ENCODE results near the gene BHMT.

BHMT gene, protein sequence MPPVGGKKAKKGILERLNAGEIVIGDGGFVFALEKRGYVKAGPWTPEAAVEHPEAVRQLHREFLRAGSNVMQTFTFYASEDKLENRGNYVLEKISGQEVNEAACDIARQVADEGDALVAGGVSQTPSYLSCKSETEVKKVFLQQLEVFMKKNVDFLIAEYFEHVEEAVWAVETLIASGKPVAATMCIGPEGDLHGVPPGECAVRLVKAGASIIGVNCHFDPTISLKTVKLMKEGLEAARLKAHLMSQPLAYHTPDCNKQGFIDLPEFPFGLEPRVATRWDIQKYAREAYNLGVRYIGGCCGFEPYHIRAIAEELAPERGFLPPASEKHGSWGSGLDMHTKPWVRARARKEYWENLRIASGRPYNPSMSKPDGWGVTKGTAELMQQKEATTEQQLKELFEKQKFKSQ

DNA sequence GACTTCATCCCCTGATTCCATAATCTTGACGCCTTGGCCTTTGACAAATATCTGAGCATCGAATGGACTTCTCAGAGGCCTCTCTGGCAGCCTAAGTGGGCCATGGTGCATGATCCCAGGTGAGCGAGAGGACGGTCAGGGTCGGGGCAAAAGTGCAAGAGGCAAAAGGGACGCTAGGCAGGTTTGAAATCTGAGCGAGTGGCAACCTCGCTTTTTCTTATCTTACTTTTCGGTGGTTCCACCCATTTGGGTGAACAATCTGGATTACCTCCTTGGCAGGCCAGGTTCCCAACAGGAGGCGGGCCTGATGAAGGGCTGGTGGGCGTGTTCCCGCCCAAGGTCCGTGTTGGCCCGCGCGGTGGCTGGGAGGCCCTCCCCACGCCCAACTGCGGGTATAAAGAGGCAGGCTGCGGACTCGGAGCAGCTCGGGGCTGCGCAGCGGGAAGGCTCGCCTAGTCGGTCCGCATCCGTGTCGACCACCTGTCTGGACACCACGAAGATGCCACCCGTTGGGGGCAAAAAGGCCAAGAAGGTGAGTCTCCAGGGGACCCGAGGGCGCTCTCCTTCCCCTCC, at the start of gene BHMT:
BHMT (plus strand) TSS at position 423 of the 573 bp plus-strand sequence; CDS start at position 500, 77 bp downstream.
- DNase-seq: no peak

DNA sequence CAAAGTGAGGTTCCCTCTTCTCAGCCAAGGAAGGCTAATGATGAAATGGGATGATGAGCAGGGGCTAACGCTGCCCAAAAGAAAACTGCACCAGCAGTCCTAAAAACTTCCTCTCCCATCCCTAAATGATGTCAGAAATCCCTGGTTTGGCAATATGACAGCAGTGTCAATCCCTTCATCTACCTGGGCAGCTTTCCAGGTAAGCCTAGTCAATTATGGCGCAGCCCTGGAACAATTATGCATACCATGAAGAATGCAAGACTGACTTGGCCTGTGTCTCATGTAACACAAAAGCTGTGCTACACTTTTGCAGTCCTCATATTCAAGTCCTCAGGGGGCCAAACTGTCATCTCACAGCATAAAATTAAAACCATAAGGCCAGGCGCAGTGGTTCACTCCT, 49.2 kb upstream of the BHMT start:
- no peak for DNase-seq

DNA sequence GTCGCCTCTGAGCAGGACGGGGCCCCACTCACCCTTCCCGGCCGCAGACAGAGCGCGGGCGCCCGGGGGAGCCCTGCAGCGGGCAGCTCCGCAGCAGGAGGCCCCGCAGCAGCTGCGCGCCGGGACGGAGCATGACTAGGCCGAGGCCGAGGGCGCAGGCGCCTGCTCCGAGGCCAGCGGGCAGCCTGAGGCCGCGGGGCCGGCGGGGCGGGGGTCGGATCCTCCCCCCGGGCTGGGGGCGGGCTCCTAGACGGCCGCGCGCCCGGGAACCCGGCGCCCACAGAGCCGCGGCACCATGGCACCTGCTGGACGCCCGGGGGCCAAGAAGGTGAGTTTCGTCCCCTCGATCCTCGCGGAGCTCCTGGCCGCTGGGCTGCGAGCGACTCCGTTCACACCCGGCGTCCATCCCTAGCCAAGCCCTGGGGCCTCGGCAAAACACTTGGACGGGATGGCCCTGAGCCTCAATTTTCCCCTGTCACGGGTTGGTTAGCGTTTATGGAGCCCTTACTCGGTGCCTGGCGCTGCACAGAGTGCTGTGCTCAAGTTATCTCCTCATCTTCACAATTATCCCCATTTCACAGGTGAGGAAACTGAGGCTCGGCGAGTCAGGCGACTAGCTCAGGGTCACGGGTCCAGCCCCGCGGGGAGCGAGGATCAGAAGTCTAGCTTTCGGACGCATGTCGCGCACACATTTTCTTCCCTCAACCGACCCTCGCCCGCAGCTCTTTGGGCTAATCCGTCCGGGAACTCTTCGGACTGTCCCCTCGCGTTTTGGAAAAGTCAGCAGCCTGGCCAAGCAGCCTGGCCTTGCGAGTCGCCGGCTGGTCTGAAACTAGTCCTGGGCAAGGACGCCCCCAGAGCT, 41.9 kb upstream of the BHMT start, which contains the start of the genes BHMT2 and DMGDH:
BHMT2 (plus strand) TSS at position 280 of the 862 bp plus-strand sequence; CDS start at position 296, 16 bp downstream.
DMGDH (minus strand) TSS at position 187 of the 862 bp plus-strand sequence; CDS start at position 133, 54 bp downstream.
- peak; percentile 37 for DNase-seq

- peak; percentile 1 for DNase-seq
Measured at GRCh38 chr5:79070350-79070667, 41.3 kb upstream of the BHMT start.

DNA sequence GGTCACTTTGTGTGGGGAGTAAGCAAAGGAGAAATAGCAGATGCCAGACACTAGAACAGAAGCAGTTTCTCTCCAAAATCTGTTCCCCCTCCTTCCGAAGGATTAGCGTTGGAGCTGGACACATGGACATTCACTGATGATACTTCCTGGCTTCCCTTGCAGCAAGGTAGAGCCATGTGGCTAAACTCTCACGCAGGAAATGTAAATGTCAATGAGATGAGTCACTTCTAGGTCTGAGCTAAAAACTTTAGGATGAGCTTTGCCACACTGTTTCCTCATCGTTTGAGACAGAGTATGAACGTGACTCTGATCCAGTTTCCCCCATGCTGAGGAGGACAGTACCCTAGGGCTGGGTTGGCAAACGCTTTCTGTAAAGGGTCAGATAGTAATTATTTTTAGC, 37.0 kb upstream of the BHMT start:
- no peak for DNase-seq

DNA sequence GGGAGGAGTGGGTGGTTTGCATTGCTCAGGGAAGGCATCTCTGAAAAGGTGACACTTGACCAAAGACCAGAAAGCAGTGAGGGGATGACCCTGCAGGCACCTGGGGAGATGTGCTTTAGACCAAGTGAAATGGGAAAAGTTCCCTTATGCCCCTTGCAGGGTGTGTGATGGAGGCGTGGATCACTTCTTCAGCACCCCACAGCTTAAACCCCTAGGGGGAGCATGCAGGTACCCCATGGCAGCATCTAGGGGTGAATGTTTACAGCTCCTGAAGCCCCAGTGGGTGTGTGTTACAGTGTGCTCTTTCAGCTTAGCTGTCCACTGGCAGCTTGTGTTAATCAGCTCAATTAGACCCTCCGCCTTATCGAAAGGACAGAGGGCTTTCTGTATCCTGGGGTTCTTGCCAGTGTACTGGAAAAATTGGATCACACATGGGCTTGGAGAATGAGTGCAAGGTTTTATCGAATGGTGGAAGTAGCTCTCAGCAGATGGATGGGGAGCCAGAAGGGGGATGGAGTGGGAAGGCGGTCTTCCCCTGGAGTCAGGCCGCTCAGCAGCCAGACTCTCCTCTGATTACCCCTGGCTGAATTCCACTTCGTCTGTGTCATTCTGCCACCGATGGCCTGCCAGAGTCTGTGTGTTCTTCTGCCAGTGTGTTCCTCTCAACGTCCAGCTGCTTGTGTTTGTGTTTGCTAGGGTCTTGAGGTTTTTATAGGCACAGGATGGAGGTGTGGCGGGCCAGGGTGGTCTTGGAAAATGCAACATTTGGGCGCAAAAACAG, 35.8 kb upstream of the BHMT start:
- DNase-seq: peak; percentile 6

- no peak for DNase-seq
Measured at GRCh38 chr5:79076819-79077218, 34.8 kb upstream of the BHMT start.

DNA sequence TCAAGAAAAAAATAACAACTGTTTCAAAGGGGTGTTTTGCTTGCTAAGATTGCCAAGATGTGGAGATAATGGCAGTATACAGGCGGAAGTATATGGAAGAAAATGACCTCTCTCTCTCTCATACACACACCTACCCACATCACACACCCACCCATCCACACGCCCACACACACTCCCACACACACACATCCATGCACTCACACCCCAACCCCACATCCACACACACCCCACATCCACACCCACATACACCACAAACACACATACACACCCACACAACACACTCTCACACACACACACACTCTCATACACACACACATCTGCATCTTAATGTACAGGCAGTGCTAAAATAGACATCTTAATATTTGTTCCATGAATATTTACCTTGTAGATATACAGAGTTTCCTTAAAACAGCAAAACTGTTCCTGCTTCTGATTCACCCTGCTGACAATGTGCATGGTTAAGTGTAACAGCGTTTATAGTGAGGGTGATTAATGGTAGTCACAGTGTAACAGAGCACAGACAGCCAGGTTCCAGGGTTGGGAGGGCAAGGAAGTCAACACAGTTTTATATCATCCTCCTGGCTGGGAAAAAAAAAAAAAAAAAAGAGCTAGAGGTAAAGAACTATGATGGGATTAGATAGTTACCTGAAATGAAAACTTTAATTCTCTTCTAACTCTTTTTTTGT, 33.8 kb upstream of the BHMT start:
- DNase-seq: no peak

DNA sequence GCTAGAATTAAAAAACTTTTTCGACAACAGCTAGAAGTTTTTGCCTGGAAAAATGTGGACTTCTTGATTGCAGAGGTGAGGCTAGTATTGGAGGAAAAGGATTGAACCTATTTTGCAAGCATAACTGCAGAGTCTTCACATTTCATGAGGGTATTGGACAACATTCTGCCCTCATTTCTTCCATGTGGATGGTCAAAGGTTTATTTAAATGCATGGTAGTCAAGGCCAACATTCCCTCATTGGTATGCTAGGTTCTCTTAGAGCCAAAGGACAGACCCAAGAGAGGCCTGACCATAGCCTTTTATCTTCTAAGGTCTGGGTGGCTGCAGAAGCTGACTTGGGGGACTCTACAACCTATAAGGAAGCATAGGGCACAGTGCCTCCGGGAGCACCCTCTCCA, 30.8 kb upstream of the BHMT start:
- no peak for DNase-seq

DNA sequence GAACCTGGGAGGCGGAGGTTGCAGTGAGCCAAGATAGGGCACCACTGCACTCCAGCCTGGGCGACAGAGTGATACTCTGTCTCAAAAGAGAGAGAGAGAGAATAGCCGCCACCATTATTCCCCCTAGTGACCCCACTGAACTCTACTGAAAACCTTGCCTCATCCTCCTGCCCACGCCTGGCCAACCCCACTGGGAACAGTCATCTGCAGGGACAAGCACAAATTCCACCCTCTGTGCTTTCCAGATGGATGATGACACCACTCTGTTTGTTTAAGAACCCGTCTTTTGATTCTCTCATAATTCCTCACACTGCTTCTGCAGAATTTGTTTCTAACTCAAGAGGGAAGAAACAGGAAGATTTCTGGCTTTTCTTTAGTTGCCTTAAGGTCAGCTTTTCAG, 29.8 kb upstream of the BHMT start:
- DNase-seq: no peak

DNA sequence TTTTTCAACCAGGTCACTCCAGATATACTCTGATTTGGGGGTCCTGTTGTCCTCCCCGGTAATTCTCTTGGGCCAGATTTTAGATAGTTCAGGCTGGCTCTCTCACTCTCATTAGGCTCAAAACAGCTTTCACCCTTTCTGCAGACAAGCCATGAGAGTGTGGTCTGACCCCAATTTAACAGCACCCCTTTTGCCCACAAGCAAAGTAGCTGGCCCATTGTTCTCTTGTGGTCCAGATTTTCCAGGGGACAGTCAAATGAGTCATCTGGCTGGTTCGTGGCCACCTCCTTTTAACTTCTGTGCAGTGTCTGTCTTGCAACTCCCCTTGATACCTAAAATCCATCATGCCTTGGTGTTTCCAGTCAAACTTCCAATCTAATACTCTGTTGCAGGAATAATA, 25.5 kb upstream of the BHMT start:
- DNase-seq: no peak

DNA sequence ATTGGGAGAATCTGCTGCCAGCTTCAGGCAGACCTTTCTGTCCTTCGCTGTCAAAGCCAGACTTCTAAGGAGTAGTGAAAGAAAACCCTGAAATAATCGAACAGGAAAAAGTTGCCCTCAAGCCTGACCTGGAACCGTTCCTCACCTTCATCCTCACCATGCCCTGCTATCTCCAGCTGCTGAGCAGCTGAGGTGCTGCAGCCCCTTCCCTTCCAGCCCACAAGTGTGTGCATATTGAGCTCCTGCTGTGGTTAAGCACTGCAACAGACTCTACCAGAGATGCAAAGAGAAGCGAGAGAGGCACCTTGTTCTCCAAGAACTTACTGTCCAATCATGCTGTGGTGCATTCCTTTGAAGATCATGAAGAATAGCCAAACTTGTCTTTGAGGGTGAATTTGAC, 23.1 kb upstream of the BHMT start:
- DNase-seq: no peak

GRCh38 chr5:79091064-79091463, 20.5 kb upstream of the BHMT start:
- no peak for DNase-seq

DNA sequence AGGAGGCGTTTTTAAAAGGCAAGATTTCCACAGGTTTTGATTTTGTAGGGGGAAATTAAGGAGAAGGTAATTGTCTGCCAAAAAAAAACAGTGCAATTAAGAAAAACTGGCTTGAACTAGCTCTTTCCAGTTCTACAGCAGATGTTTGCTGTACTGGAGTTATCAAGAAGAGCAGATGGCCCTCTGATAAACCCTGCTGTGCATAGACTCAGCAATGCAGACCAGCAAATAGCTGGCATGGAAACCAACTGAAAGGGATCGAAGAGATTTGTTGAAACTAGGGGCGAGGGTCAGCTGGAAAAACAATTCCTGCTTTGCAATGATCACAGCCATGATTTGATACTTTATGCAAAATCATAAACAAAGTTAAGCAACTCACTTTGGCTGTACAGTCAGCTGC, 17.8 kb upstream of the BHMT start:
- DNase-seq: peak; percentile 50

DNA sequence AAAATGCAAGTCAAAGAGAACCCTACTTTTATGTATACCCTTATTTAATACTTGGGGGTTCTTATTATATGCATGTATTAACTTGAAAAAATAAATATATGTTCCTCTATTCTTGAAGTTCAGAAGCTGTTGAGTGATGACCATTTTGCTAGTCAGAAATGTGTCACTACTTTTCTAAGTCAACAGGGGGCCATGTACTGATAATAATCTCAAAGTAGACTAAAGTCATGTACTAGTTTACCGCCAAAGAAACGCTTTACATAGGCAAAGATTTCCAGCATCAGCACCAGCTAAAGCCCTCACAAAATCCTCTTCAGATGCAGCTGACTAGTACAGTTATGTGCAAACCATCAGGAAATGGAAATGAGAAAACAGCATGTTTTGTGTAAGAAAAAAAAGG, 5.7 kb upstream of the BHMT start:
- peak; percentile 27 for DNase-seq

DNA sequence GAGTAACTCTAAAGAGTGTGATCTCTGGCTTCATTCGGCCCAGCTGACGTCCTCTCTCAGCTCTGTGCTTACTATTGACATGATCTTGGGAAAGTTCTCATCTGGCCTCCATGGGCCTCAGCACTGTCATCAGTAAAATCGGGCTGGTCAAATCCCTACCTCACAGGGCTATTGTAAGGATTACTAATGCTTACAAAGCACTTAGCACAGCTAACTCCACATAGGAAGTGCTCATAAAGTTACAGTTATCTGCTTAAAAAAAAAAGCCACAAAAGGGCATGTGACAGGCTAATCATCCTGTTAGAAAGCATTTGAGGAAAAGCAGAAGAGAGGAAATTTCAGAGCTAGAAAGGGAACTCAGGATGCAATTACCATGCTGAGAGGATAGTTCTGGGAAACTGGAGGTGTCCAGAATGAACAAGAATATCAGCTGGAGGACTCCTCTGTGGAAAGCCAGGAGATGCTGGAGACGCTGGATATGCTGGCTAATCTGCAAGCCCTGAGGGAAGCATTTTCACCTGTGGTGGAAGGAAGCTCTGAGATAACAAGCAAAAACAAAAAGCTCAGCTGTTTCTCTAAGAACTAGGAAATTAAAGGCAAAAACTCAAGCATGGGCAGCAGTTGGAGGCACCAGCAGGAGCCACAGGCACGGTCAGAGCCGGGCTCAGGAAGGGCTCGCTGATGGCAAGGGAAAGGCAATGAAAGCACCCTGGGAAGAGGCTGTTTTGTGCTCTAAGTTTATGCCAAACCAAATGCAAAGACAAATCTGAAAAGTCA, 4.4 kb upstream of the BHMT start:
- DNase-seq: peak; percentile 78

DNA sequence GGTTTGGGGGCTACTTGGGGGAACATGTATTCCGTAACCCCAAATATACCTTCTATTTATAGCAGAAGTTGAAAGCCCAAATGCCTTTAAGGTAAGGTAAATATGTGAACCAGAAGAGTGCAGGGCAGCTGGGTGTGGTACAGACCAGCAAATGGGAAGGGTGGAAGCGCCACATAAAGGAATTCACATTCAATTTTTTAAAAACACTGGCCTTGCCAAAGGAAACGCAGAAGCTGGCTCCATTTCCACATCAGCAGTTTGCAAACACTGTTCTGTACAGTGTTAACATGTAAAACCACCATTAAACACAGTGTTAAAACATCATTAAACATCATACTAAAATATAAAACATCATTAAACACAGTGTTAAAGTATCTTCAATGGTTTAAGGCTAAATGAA, 3.5 kb upstream of the BHMT start:
- DNase-seq: no peak

DNA sequence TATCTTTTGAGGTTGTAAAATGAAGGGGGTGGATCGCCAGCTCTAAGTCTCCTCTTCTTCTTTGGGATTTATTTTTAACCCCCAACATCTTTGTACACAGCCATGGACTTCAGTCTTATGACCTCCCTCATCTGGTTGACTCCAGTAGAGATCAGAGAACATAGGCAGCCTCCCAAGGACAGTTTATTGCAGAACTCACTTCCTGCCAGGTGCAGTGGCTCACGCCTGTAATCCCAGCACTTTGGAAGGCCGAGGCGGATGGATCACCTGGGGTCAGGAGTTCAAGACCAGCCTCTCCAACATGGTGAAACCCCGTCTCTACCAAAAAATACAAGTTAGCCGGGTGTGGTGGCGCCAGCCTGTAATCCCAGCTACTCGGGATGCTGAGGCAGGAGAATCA, 2.8 kb upstream of the BHMT start:
- DNase-seq: no peak

- DNase-seq: peak; percentile 50
Measured at GRCh38 chr5:79109527-79110492, 1.8 kb upstream of the BHMT start.
